ENCODE results near the gene INPP5E. TPM values are rescaled to one million over a fixed set of nuclear protein-coding genes. Genes with fewer than 3 reads are reported as not detected.

The INPP5E gene
- polyA plus RNA-seq, 4 donors, result 5.7 to 9.6 (median 7.3) TPM

GRCh38 chr9:136474974-136475865, 35.6 kb upstream of the INPP5E start:
- 93 to 94% (median 94%) methylated on average over 34 of the region's 34 CpGs for WGBS, 3 donors
- H3K36me3 ChIP-seq (ENCODE audit: control insufficient read depth in 3 of 3, insufficient read depth in 2 of 3, low read depth in 1 of 3, low read length in 3 of 3), result peaks cover 22 to 83% (median 22%) of the 10 kb centered on the region in 3 donors
- no peaks in the 10 kb centered on the region for H3K27me3 ChIP-seq (ENCODE audit: control insufficient read depth in 3 of 3, insufficient read depth in 3 of 3, low read length in 3 of 3)
- H3K4me1 ChIP-seq (ENCODE audit: control insufficient read depth in 3 of 3, insufficient read depth in 2 of 3, low read depth in 1 of 3, low read length in 2 of 3), result no peaks in the 10 kb centered on the region
- no peak overlapping the region for H3K4me3 ChIP-seq (ENCODE audit: low read depth in 1 of 3, low read length in 3 of 3)
- FAIRE-seq (no peak), DNase-seq (no peak)
- no peaks in the 10 kb centered on the region for H3K9me3 ChIP-seq (ENCODE audit: control insufficient read depth in 2 of 2, insufficient read depth in 1 of 2, low read depth in 1 of 2, low read length in 1 of 2)
- no peak overlapping the region for H3K27ac ChIP-seq (ENCODE audit: low read depth in 1 of 3, low read length in 2 of 3)

GRCh38 chr9:136474021-136474640, 34.5 kb upstream of the INPP5E start:
- peaks cover 23 to 94% (median 29%) of the 10 kb centered on the region in 3 donors for H3K36me3 ChIP-seq (ENCODE audit: control insufficient read depth in 3 of 3, insufficient read depth in 2 of 3, low read depth in 1 of 3, low read length in 3 of 3)
- no peaks in the 10 kb centered on the region for H3K4me1 ChIP-seq (ENCODE audit: control insufficient read depth in 3 of 3, insufficient read depth in 2 of 3, low read depth in 1 of 3, low read length in 2 of 3)
- FAIRE-seq, result no peak
- no peak for DNase-seq
- no peaks in the 10 kb centered on the region for H3K9me3 ChIP-seq (ENCODE audit: control insufficient read depth in 2 of 2, insufficient read depth in 1 of 2, low read depth in 1 of 2, low read length in 1 of 2)
- no peaks in the 10 kb centered on the region for H3K27me3 ChIP-seq (ENCODE audit: control insufficient read depth in 3 of 3, insufficient read depth in 3 of 3, low read length in 3 of 3)
- H3K4me3 ChIP-seq (ENCODE audit: low read depth in 1 of 3, low read length in 3 of 3), result no peak overlapping the region
- no peak overlapping the region for H3K27ac ChIP-seq (ENCODE audit: low read depth in 1 of 3, low read length in 2 of 3)
- 94 to 98% (median 96%) methylated on average over 27 of the region's 27 CpGs for WGBS, 3 donors

GRCh38 chr9:136473354-136473721, 33.7 kb upstream of the INPP5E start:
- no peak for DNase-seq
- Histone ChIP-seq H3K9me3 (ENCODE audit: control insufficient read depth in 2 of 2, insufficient read depth in 1 of 2, low read depth in 1 of 2, low read length in 1 of 2) (no peaks in the 10 kb centered on the region), H3K27ac (ENCODE audit: low read depth in 1 of 3, low read length in 2 of 3) (no peak overlapping the region), H3K4me1 (ENCODE audit: control insufficient read depth in 3 of 3, insufficient read depth in 2 of 3, low read depth in 1 of 3, low read length in 2 of 3) (no peaks in the 10 kb centered on the region), H3K27me3 (ENCODE audit: control insufficient read depth in 3 of 3, insufficient read depth in 3 of 3, low read length in 3 of 3) (no peaks in the 10 kb centered on the region), H3K36me3 (ENCODE audit: control insufficient read depth in 3 of 3, insufficient read depth in 2 of 3, low read depth in 1 of 3, low read length in 3 of 3) (peaks cover 24 to 96% (median 33%) of the 10 kb centered on the region in 3 donors), H3K4me3 (ENCODE audit: low read depth in 1 of 3, low read length in 3 of 3) (no peak overlapping the region)
- FAIRE-seq, result no peak
- WGBS, 3 donors, result 93 to 96% (median 95%) methylated on average over 14 of the region's 14 CpGs

GRCh38 chr9:136472640-136473353, 33.2 kb upstream of the INPP5E start:
- FAIRE-seq (no peak), DNase-seq (no peak)
- no peak overlapping the region for H3K27ac ChIP-seq (ENCODE audit: low read depth in 1 of 3, low read length in 2 of 3)
- peaks cover 27 to 96% (median 33%) of the 10 kb centered on the region in 3 donors for H3K36me3 ChIP-seq (ENCODE audit: control insufficient read depth in 3 of 3, insufficient read depth in 2 of 3, low read depth in 1 of 3, low read length in 3 of 3)
- no peaks in the 10 kb centered on the region for H3K27me3 ChIP-seq (ENCODE audit: control insufficient read depth in 3 of 3, insufficient read depth in 3 of 3, low read length in 3 of 3)
- no peak overlapping the region for H3K4me3 ChIP-seq (ENCODE audit: low read depth in 1 of 3, low read length in 3 of 3)
- H3K4me1 ChIP-seq (ENCODE audit: control insufficient read depth in 3 of 3, insufficient read depth in 2 of 3, low read depth in 1 of 3, low read length in 2 of 3), result no peaks in the 10 kb centered on the region
- no peaks in the 10 kb centered on the region for H3K9me3 ChIP-seq (ENCODE audit: control insufficient read depth in 2 of 2, insufficient read depth in 1 of 2, low read depth in 1 of 2, low read length in 1 of 2)
- 90 to 93% (median 92%) methylated on average over 28 of the region's 28 CpGs for WGBS, 3 donors

- 90 to 93% (median 91%) methylated on average over 19 of the region's 19 CpGs for WGBS, 3 donors
Measured at GRCh38 chr9:136471802-136472487, 32.3 kb upstream of the INPP5E start.

GRCh38 chr9:136470792-136471469, 31.3 kb upstream of the INPP5E start:
- FAIRE-seq, result no peak
- no peak overlapping the region for H3K27ac ChIP-seq (ENCODE audit: low read depth in 1 of 3, low read length in 2 of 3)
- no peak overlapping the region for H3K4me3 ChIP-seq (ENCODE audit: low read depth in 1 of 3, low read length in 3 of 3)
- DNase-seq, result no peak
- no peaks in the 10 kb centered on the region for H3K9me3 ChIP-seq (ENCODE audit: control insufficient read depth in 2 of 2, insufficient read depth in 1 of 2, low read depth in 1 of 2, low read length in 1 of 2)
- peaks cover 20 to 95% (median 34%) of the 10 kb centered on the region in 3 donors for H3K36me3 ChIP-seq (ENCODE audit: control insufficient read depth in 3 of 3, insufficient read depth in 2 of 3, low read depth in 1 of 3, low read length in 3 of 3)
- H3K4me1 ChIP-seq (ENCODE audit: control insufficient read depth in 3 of 3, insufficient read depth in 2 of 3, low read depth in 1 of 3, low read length in 2 of 3), result no peaks in the 10 kb centered on the region
- WGBS, 3 donors, result 83 to 92% (median 91%) methylated on average over 12 of the region's 12 CpGs
- no peaks in the 10 kb centered on the region for H3K27me3 ChIP-seq (ENCODE audit: control insufficient read depth in 3 of 3, insufficient read depth in 3 of 3, low read length in 3 of 3)

More at GRCh38 chr9:136471802-136472487, 32.3 kb upstream of the INPP5E start:
- Histone ChIP-seq H3K4me1 (ENCODE audit: control insufficient read depth in 3 of 3, insufficient read depth in 2 of 3, low read depth in 1 of 3, low read length in 2 of 3) (no peaks in the 10 kb centered on the region), H3K9me3 (ENCODE audit: control insufficient read depth in 2 of 2, insufficient read depth in 1 of 2, low read depth in 1 of 2, low read length in 1 of 2) (no peaks in the 10 kb centered on the region), H3K27ac (ENCODE audit: low read depth in 1 of 3, low read length in 2 of 3) (no peak overlapping the region), H3K27me3 (ENCODE audit: control insufficient read depth in 3 of 3, insufficient read depth in 3 of 3, low read length in 3 of 3) (no peaks in the 10 kb centered on the region), H3K4me3 (ENCODE audit: low read depth in 1 of 3, low read length in 3 of 3) (no peak overlapping the region), H3K36me3 (ENCODE audit: control insufficient read depth in 3 of 3, insufficient read depth in 2 of 3, low read depth in 1 of 3, low read length in 3 of 3) (peaks cover 26 to 95% (median 36%) of the 10 kb centered on the region in 3 donors)
- FAIRE-seq, result no peak
- DNase-seq, result no peak

GRCh38 chr9:136470356-136470755, 30.7 kb upstream of the INPP5E start:
- DNase-seq, result no peak
- 85 to 91% (median 86%) methylated on average over 11 of the region's 11 CpGs for WGBS, 3 donors
- Histone ChIP-seq H3K27ac (ENCODE audit: low read depth in 1 of 3, low read length in 2 of 3) (no peak overlapping the region), H3K4me3 (ENCODE audit: low read depth in 1 of 3, low read length in 3 of 3) (no peak overlapping the region), H3K9me3 (ENCODE audit: control insufficient read depth in 2 of 2, insufficient read depth in 1 of 2, low read depth in 1 of 2, low read length in 1 of 2) (no peaks in the 10 kb centered on the region), H3K36me3 (ENCODE audit: control insufficient read depth in 3 of 3, insufficient read depth in 2 of 3, low read depth in 1 of 3, low read length in 3 of 3) (peaks cover 24 to 95% (median 39%) of the 10 kb centered on the region in 3 donors), H3K27me3 (ENCODE audit: control insufficient read depth in 3 of 3, insufficient read depth in 3 of 3, low read length in 3 of 3) (no peaks in the 10 kb centered on the region), H3K4me1 (ENCODE audit: control insufficient read depth in 3 of 3, insufficient read depth in 2 of 3, low read depth in 1 of 3, low read length in 2 of 3) (no peaks in the 10 kb centered on the region)
- FAIRE-seq, result no peak

Data from small intestine (tissue), 7 donors.